ENCODE results near the gene KCNG4.

KCNG4 gene

GRCh38 chr16:84268291-84269040 is 28.7 kb upstream of the KCNG4 start:
- no peak for DNase-seq
- in situ Hi-C loops (cut with MboI; ENCODE audit: low pct_unique_long_range_greater_than_20kb, low sequenced_read_pairs), result no loop called here

GRCh38 chr16:84267380-84267779 is 27.6 kb upstream of the KCNG4 start:
- DNase-seq, result no peak
- in situ Hi-C loops (cut with MboI; ENCODE audit: low pct_unique_long_range_greater_than_20kb, low sequenced_read_pairs), result no loop called here

- DNase-seq, result peak; percentile 51
- in situ Hi-C loops (cut with MboI; ENCODE audit: low pct_unique_long_range_greater_than_20kb, low sequenced_read_pairs), result no loop called here
Observed at GRCh38 chr16:84266451-84266850, 26.6 kb upstream of the KCNG4 start.

- in situ Hi-C loops (cut with MboI; ENCODE audit: low pct_unique_long_range_greater_than_20kb, low sequenced_read_pairs), result no loop called here
- no peak for DNase-seq
Observed at GRCh38 chr16:84262939-84263338, 23.1 kb upstream of the KCNG4 start.

- in situ Hi-C loops (cut with MboI; ENCODE audit: low pct_unique_long_range_greater_than_20kb, low sequenced_read_pairs), result no loop called here
Observed at GRCh38 chr16:84262031-84262430, 22.2 kb upstream of the KCNG4 start.

GRCh38 chr16:84260766-84261554 is 21.1 kb upstream of the KCNG4 start:
- in situ Hi-C loops (cut with MboI; ENCODE audit: low pct_unique_long_range_greater_than_20kb, low sequenced_read_pairs), result no loop called here
- no peak for DNase-seq

More at GRCh38 chr16:84262031-84262430, 22.2 kb upstream of the KCNG4 start:
- no peak for DNase-seq

- in situ Hi-C loops (cut with MboI; ENCODE audit: low pct_unique_long_range_greater_than_20kb, low sequenced_read_pairs), result no loop called here
- no peak for DNase-seq
Observed at GRCh38 chr16:84259691-84260090, 19.9 kb upstream of the KCNG4 start.

GRCh38 chr16:84258266-84258665 is 18.5 kb upstream of the KCNG4 start:
- in situ Hi-C loops (cut with MboI; ENCODE audit: low pct_unique_long_range_greater_than_20kb, low sequenced_read_pairs), result no loop called here
- DNase-seq, result no peak

- DNase-seq, result no peak
- in situ Hi-C loops (cut with MboI; ENCODE audit: low pct_unique_long_range_greater_than_20kb, low sequenced_read_pairs), result no loop called here
Observed at GRCh38 chr16:84255050-84255810, 15.4 kb upstream of the KCNG4 start.

- in situ Hi-C loops (cut with MboI; ENCODE audit: low pct_unique_long_range_greater_than_20kb, low sequenced_read_pairs), result no loop called here
- DNase-seq, result no peak
Observed at GRCh38 chr16:84254062-84254461, 14.2 kb upstream of the KCNG4 start.

GRCh38 chr16:84253173-84253572 is 13.4 kb upstream of the KCNG4 start:
- no peak for DNase-seq
- in situ Hi-C loops (cut with MboI; ENCODE audit: low pct_unique_long_range_greater_than_20kb, low sequenced_read_pairs), result no loop called here

- no peak for DNase-seq
- in situ Hi-C loops (cut with MboI; ENCODE audit: low pct_unique_long_range_greater_than_20kb, low sequenced_read_pairs), result no loop called here
Observed at GRCh38 chr16:84252184-84252583, 12.4 kb upstream of the KCNG4 start.

- in situ Hi-C loops (cut with MboI; ENCODE audit: low pct_unique_long_range_greater_than_20kb, low sequenced_read_pairs), result no loop called here
- no peak for DNase-seq
Observed at GRCh38 chr16:84247844-84248243, 8.0 kb upstream of the KCNG4 start.

- in situ Hi-C loops (cut with MboI; ENCODE audit: low pct_unique_long_range_greater_than_20kb, low sequenced_read_pairs), result no loop called here
Observed at GRCh38 chr16:84247331-84247730, 7.5 kb upstream of the KCNG4 start.

GRCh38 chr16:84246679-84247077 is 6.9 kb upstream of the KCNG4 start:
- in situ Hi-C loops (cut with MboI; ENCODE audit: low pct_unique_long_range_greater_than_20kb, low sequenced_read_pairs), result no loop called here
- peak; percentile 16 for DNase-seq

More at GRCh38 chr16:84247331-84247730, 7.5 kb upstream of the KCNG4 start:
- DNase-seq, result no peak

GRCh38 chr16:84245956-84246678 is 6.3 kb upstream of the KCNG4 start:
- in situ Hi-C loops (cut with MboI; ENCODE audit: low pct_unique_long_range_greater_than_20kb, low sequenced_read_pairs), result no loop called here
- DNase-seq, result no peak

- in situ Hi-C loops (cut with MboI; ENCODE audit: low pct_unique_long_range_greater_than_20kb, low sequenced_read_pairs), result no loop called here
- DNase-seq, result no peak
Observed at GRCh38 chr16:84244728-84245127, 4.9 kb upstream of the KCNG4 start.

- in situ Hi-C loops (cut with MboI; ENCODE audit: low pct_unique_long_range_greater_than_20kb, low sequenced_read_pairs), result no loop called here
- no peak for DNase-seq
Observed at GRCh38 chr16:84243732-84244131, 3.9 kb upstream of the KCNG4 start.

- in situ Hi-C loops (cut with MboI; ENCODE audit: low pct_unique_long_range_greater_than_20kb, low sequenced_read_pairs), result no loop called here
- DNase-seq, result no peak
Observed at GRCh38 chr16:84242839-84243238, 3.0 kb upstream of the KCNG4 start.
